M059J (cell line): Measurements from ENCODE around the gene IL12RB1. TPM values are rescaled to one million over a fixed set of nuclear protein-coding genes. Genes with fewer than 3 reads are reported as not detected.

Experiments
- DNase-seq: peaks from one replicate; pipeline ENCODE4 v3.0.0-alpha.2; 2012; ENCODE audit warnings: low read depth
- total RNA-seq: library from RNA; depleted of rRNA; stranded (reverse); fragments of >200 nt; shearing (Covaris generic); gene quantifications from 2 replicates; pipeline ENCODE4 v1.2.3, GENCODE V29; 2014; rRNA removed

The IL12RB1 gene
- total RNA-seq, 1 experiment from 2014 or later = 2.3 TPM

DNA sequence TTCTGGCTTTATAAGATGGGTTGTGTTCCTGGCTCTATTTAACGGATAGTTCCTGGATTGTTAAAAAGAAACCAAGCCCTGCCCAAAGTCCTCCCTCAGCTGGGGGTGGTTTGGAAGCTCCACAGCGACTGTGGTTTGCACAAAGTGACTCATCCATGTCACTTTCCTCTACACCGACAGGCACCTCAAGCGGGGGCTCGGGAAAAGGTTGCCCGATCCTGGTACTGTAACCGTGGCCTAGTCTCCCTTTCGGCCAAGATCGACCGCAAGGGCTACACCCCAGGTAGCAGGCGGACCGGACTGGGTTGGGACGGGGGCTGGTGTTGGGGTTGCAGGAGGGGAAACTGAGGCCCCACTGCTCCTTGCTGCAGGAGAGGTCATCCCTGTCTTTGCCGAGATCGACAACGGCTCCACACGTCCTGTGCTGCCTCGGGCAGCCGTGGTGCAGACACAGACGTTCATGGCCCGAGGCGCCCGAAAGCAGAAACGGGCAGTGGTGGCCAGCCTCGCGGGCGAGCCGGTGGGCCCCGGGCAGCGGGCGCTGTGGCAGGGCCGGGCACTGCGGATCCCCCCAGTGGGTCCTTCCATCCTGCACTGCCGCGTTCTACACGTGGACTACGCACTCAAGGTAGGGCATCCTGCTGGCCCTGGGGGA is 77.2 kb downstream of the IL12RB1 start:
- peak; percentile 90 for DNase-seq

Other genes with a start within 250 kb of the IL12RB1 start
- 0.39 and 0.71 TPM in 2 replicates for gene JAK3, start 239.0 kb downstream of the IL12RB1 start, total RNA-seq
- 622 and 685 TPM in 2 replicates for gene RPL18A, start 227.0 kb downstream of the IL12RB1 start, total RNA-seq
- not detected in 2 replicates for gene SLC5A5, start 215.0 kb downstream of the IL12RB1 start, total RNA-seq
- gene CCDC124, start 153.9 kb downstream of the IL12RB1 start, total RNA-seq = 31.3 and 36.8 TPM in 2 replicates
- 0.07 TPM in 1 of 2 replicates, not detected in the other for gene KCNN1, start 119.8 kb downstream of the IL12RB1 start, total RNA-seq
- gene ARRDC2, start 78.8 kb downstream of the IL12RB1 start, total RNA-seq = 9.4 and 12.8 TPM in 2 replicates
- gene MAST3, start 10.8 kb upstream of the IL12RB1 start, total RNA-seq = 2.3 and 4.6 TPM in 2 replicates
- 21.4 and 21.7 TPM in 2 replicates for gene PIK3R2, start 66.2 kb upstream of the IL12RB1 start, total RNA-seq
- 81.2 and 112 TPM in 2 replicates for gene IFI30, start 86.9 kb upstream of the IL12RB1 start, total RNA-seq
- gene MPV17L2, start 106.3 kb upstream of the IL12RB1 start, total RNA-seq = 32.4 and 33.4 TPM in 2 replicates
- gene RAB3A, start 117.1 kb upstream of the IL12RB1 start, total RNA-seq = 3.4 and 5.6 TPM in 2 replicates
- 0.07 and 0.15 TPM in 2 replicates for gene PDE4C, start 139.5 kb upstream of the IL12RB1 start, total RNA-seq
- gene IQCN, start 187.5 kb upstream of the IL12RB1 start, total RNA-seq = 0.10 TPM in 1 of 2 replicates, not detected in the other
- 54.1 and 206 TPM in 2 replicates for gene JUND, start 194.7 kb upstream of the IL12RB1 start, total RNA-seq
- gene LSM4, start 236.1 kb upstream of the IL12RB1 start, total RNA-seq = 314 and 393 TPM in 2 replicates